HFFc6 (cell line): Measurements from ENCODE around the gene UNC93B1. TPM values are rescaled to one million over a fixed set of nuclear protein-coding genes. Genes with fewer than 3 reads are reported as not detected.
A peak's percentile ranks its signal among the peaks of the same experiment; 100 is the strongest.

ENCODE experiments used
- DNase-seq: peaks from one replicate; pipeline ENCODE4 v3.0.0-alpha.2; 2018
- H3K27ac Mint-ChIP-seq: 2 replicates; pipeline ENCODE4 v1.8.0; 2020; ENCODE audit warnings: mild to moderate bottlenecking, mixed read lengths
- H3K27me3 Mint-ChIP-seq: 2 replicates; pipeline ENCODE4 v1.8.0; 2021; ENCODE audit warnings: mild to moderate bottlenecking, moderate library complexity, mixed read lengths; ENCODE audit not compliant: insufficient read depth
- H3K36me3 Mint-ChIP-seq: 2 replicates; pipeline ENCODE4 v1.8.0; 2021; ENCODE audit warnings: low read depth, mixed read lengths
- H3K4me1 Mint-ChIP-seq: 2 replicates; pipeline ENCODE4 v1.8.0; 2020; ENCODE audit warnings: low read depth, mixed read lengths
- H3K4me3 Mint-ChIP-seq: 2 replicates; pipeline ENCODE4 v1.8.0; 2020; ENCODE audit warnings: mild to moderate bottlenecking, moderate library complexity, mixed read lengths
- H3K9me3 Mint-ChIP-seq: 2 replicates; pipeline ENCODE4 v1.8.0; 2020; ENCODE audit warnings: mild to moderate bottlenecking, mixed read lengths
- CTCF ChIP-seq: fragments of 200-600 bp; sonication (generic); IDR thresholded peaks from 2 replicates; pipeline ENCODE4 v1.5.0; 2021; ENCODE audit warnings: antibody characterized with exemption, mild to moderate bottlenecking
- total RNA-seq, 6 experiments: library from RNA; stranded (reverse); fragmentation: NEBNext Ultra II Directional; extraction: Animal tissue kit (Norgen Biotek cat#: 25700); gene quantifications; 2 replicates in 1 of 6; 3 replicates in 5 of 6; pipeline ENCODE4 v1.2.3, GENCODE V29; 2021

Gene UNC93B1
- total RNA-seq, 6 experiments from 2014 or later: 17.2 to 23.0 (median 19.9) TPM

GRCh38 chr11:68037411-68038225 is 33.7 kb upstream of the UNC93B1 start:
- H3K27ac Mint-ChIP-seq: peak overlapping the region; percentile 65
- no peaks in the 10 kb centered on the region for H3K9me3 Mint-ChIP-seq
- TF ChIP-seq CTCF: no peak
- peaks cover 17% of the 10 kb centered on the region for H3K4me1 Mint-ChIP-seq
- H3K27me3 Mint-ChIP-seq: peaks cover 3% of the 10 kb centered on the region; the same call in 1 of the 2 replicates
- H3K4me3 Mint-ChIP-seq: no peak overlapping the region
- H3K36me3 Mint-ChIP-seq: no peaks in the 10 kb centered on the region
- no peak for DNase-seq

- TF ChIP-seq CTCF: no peak
- peak overlapping the region; percentile 65 for H3K27ac Mint-ChIP-seq
- H3K9me3 Mint-ChIP-seq: no peaks in the 10 kb centered on the region
- peaks cover 18% of the 10 kb centered on the region for H3K4me1 Mint-ChIP-seq
- no peak overlapping the region for H3K4me3 Mint-ChIP-seq
- peaks cover under 1% of the 10 kb centered on the region; the same call in 1 of the 2 replicates for H3K36me3 Mint-ChIP-seq
- H3K27me3 Mint-ChIP-seq: peaks cover 3% of the 10 kb centered on the region; the same call in 1 of the 2 replicates
- DNase-seq: no peak
These were observed 32.9 kb upstream of the UNC93B1 start for GRCh38 chr11:68036717-68037239.

GRCh38 chr11:68036141-68036716 is 32.3 kb upstream of the UNC93B1 start:
- H3K9me3 Mint-ChIP-seq: no peaks in the 10 kb centered on the region
- H3K27ac Mint-ChIP-seq: peak overlapping the region; percentile 65; the same call in 1 of the 2 replicates
- DNase-seq: no peak
- peaks cover 3% of the 10 kb centered on the region; the same call in 1 of the 2 replicates for H3K27me3 Mint-ChIP-seq
- peaks cover 5% of the 10 kb centered on the region; the same call in 1 of the 2 replicates for H3K36me3 Mint-ChIP-seq
- H3K4me1 Mint-ChIP-seq: peaks cover 19% of the 10 kb centered on the region
- no peak overlapping the region for H3K4me3 Mint-ChIP-seq
- TF ChIP-seq CTCF: no peak

- peaks cover 20% of the 10 kb centered on the region for H3K4me1 Mint-ChIP-seq
- peaks cover 5% of the 10 kb centered on the region; the same call in 1 of the 2 replicates for H3K36me3 Mint-ChIP-seq
- H3K4me3 Mint-ChIP-seq: no peak overlapping the region
- no peak for TF ChIP-seq CTCF
- H3K27ac Mint-ChIP-seq: no peak overlapping the region
- no peak for DNase-seq
- H3K9me3 Mint-ChIP-seq: no peaks in the 10 kb centered on the region
- H3K27me3 Mint-ChIP-seq: peaks cover 3% of the 10 kb centered on the region; the same call in 1 of the 2 replicates
These were observed 31.5 kb upstream of the UNC93B1 start for GRCh38 chr11:68035266-68035876.

DNA sequence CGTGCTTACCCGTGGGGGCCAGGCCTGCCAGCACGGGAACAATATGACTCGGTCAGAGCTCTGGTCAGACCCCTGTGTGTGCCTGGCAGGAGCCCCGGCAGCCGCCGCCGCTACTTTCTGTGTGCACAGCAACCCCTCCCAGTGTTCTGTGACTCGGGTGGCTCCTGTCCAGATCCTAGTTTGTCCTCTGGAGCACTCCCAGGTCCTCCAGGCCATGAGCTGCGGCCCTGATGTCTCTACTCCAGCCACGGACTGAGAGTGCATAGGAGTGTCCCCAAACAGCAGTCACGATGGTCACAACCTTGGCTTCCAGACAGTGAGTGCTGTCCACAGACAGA is 29.8 kb upstream of the UNC93B1 start:
- peaks cover 2% of the 10 kb centered on the region; the same call in 1 of the 2 replicates for H3K27me3 Mint-ChIP-seq
- no peak for DNase-seq
- TF ChIP-seq CTCF: no peak
- no peak overlapping the region for H3K4me3 Mint-ChIP-seq
- no peaks in the 10 kb centered on the region for H3K9me3 Mint-ChIP-seq
- H3K27ac Mint-ChIP-seq: peak overlapping the region; percentile 48; the same call in 1 of the 2 replicates
- H3K36me3 Mint-ChIP-seq: peaks cover 15% of the 10 kb centered on the region
- H3K4me1 Mint-ChIP-seq: peaks cover 31% of the 10 kb centered on the region
